Measurements from ENCODE around the gene WDR83.
"Not testable (repeated sequence)": the region's sequence is repeated elsewhere in the genome, so short reads cannot be mapped to it uniquely, and the experiment has no call there.

WDR83 gene

GRCh38 chr19:12676928-12677327 lies 10.3 kb downstream of the WDR83 start:
- H4K20me1 ChIP-seq (ENCODE audit: control insufficient read depth, insufficient read depth, low read depth, low read length) = peaks cover 9% of the 10 kb centered on the region; the same call in 1 of the 2 replicates
- no peaks in the 10 kb centered on the region for H3K27me3 ChIP-seq (ENCODE audit: control insufficient read depth, low read length)
- peaks cover 70% of the 10 kb centered on the region for H3K36me3 ChIP-seq (ENCODE audit: control insufficient read depth, low read length)
- TF ChIP-seq CTCF (IDR thresholded peaks at IDR 0.05; ENCODE audit: low read depth, low read length, poor library complexity, severe bottlenecking) (no peak), EZH2phosphoT487 (IDR thresholded peaks at IDR 0.05; ENCODE audit: borderline replicate concordance, low read length) (no peak)
- peaks cover 4% of the 10 kb centered on the region for H3F3A ChIP-seq (ENCODE audit: control insufficient read depth, insufficient read depth)
- H3K4me3 ChIP-seq (ENCODE audit: low read length) = no peak overlapping the region
- H3K79me2 ChIP-seq (ENCODE audit: control insufficient read depth, low read length) = peaks cover 36% of the 10 kb centered on the region
- H3K9me2 ChIP-seq (replicated peaks; ENCODE audit: control insufficient read depth, low read length) = no peaks in the 10 kb centered on the region
- no peak overlapping the region for H3K4me2 ChIP-seq (ENCODE audit: low read length)
- H3K27ac ChIP-seq (ENCODE audit: low read depth, low read length) = no peak overlapping the region
- no peaks in the 10 kb centered on the region for H3K9me3 ChIP-seq (ENCODE audit: control insufficient read depth, insufficient read depth, low read length)
- H3K4me1 ChIP-seq (ENCODE audit: control insufficient read depth, low read length) = peaks cover 4% of the 10 kb centered on the region

- Histone ChIP-seq H3K79me2 (ENCODE audit: control insufficient read depth, low read length) (peaks cover 36% of the 10 kb centered on the region), H3K36me3 (ENCODE audit: control insufficient read depth, low read length) (peaks cover 64% of the 10 kb centered on the region)
- not testable (repeated sequence) for H3K4me2 ChIP-seq (ENCODE audit: low read length); H3K9me3 ChIP-seq (ENCODE audit: control insufficient read depth, insufficient read depth, low read length); H3F3A ChIP-seq (ENCODE audit: control insufficient read depth, insufficient read depth); H3K27me3 ChIP-seq (ENCODE audit: control insufficient read depth, low read length); H3K4me1 ChIP-seq (ENCODE audit: control insufficient read depth, low read length); H3K4me3 ChIP-seq (ENCODE audit: low read length); H4K20me1 ChIP-seq (ENCODE audit: control insufficient read depth, insufficient read depth, low read depth, low read length); H3K9me2 ChIP-seq (replicated peaks; ENCODE audit: control insufficient read depth, low read length); H3K27ac ChIP-seq (ENCODE audit: low read depth, low read length)
Observed at GRCh38 chr19:12678039-12678438, 11.4 kb downstream of the WDR83 start.

- H3K9me3 ChIP-seq (ENCODE audit: control insufficient read depth, insufficient read depth, low read length) = no peaks in the 10 kb centered on the region
- peaks cover 9% of the 10 kb centered on the region; the same call in 1 of the 2 replicates for H4K20me1 ChIP-seq (ENCODE audit: control insufficient read depth, insufficient read depth, low read depth, low read length)
- H3F3A ChIP-seq (ENCODE audit: control insufficient read depth, insufficient read depth) = peaks cover 4% of the 10 kb centered on the region
- TF ChIP-seq CTCF (IDR thresholded peaks at IDR 0.05; ENCODE audit: low read depth, low read length, poor library complexity, severe bottlenecking) (no peak), EZH2phosphoT487 (IDR thresholded peaks at IDR 0.05; ENCODE audit: borderline replicate concordance, low read length) (no peak)
- peak overlapping the region; percentile 32; the same call in 1 of the 2 replicates for H3K4me3 ChIP-seq (ENCODE audit: low read length)
- H3K9me2 ChIP-seq (replicated peaks; ENCODE audit: control insufficient read depth, low read length) = no peaks in the 10 kb centered on the region
- no peak overlapping the region for H3K27ac ChIP-seq (ENCODE audit: low read depth, low read length)
- H3K27me3 ChIP-seq (ENCODE audit: control insufficient read depth, low read length) = no peaks in the 10 kb centered on the region
- peak overlapping the region; percentile 37 for H3K4me2 ChIP-seq (ENCODE audit: low read length)
- H3K4me1 ChIP-seq (ENCODE audit: control insufficient read depth, low read length) = peaks cover 8% of the 10 kb centered on the region
- peaks cover 36% of the 10 kb centered on the region for H3K79me2 ChIP-seq (ENCODE audit: control insufficient read depth, low read length)
- H3K36me3 ChIP-seq (ENCODE audit: control insufficient read depth, low read length) = peaks cover 51% of the 10 kb centered on the region
Observed at GRCh38 chr19:12680034-12680433, 13.4 kb downstream of the WDR83 start.

- H4K20me1 ChIP-seq (ENCODE audit: control insufficient read depth, insufficient read depth, low read depth, low read length) = peaks cover 9% of the 10 kb centered on the region; the same call in 1 of the 2 replicates
- peak within 1 kb of the TSS; percentile 93 for H3K4me3 ChIP-seq (ENCODE audit: low read length)
- H3K27me3 ChIP-seq (ENCODE audit: control insufficient read depth, low read length) = no peaks in the 10 kb centered on the region
- TF ChIP-seq EZH2phosphoT487 (IDR thresholded peaks at IDR 0.05; ENCODE audit: borderline replicate concordance, low read length) = no peak
- peak; percentile 35 for TF ChIP-seq CTCF (IDR thresholded peaks at IDR 0.05; ENCODE audit: low read depth, low read length, poor library complexity, severe bottlenecking)
- no peaks in the 10 kb centered on the region for H3K9me3 ChIP-seq (ENCODE audit: control insufficient read depth, insufficient read depth, low read length)
- H3K9me2 ChIP-seq (replicated peaks; ENCODE audit: control insufficient read depth, low read length) = no peaks in the 10 kb centered on the region
- H3K4me2 ChIP-seq (ENCODE audit: low read length) = peak within 1 kb of the TSS; percentile 84
- peaks cover 26% of the 10 kb centered on the region for H3K79me2 ChIP-seq (ENCODE audit: control insufficient read depth, low read length)
- H3K4me1 ChIP-seq (ENCODE audit: control insufficient read depth, low read length) = peaks cover 8% of the 10 kb centered on the region
- H3F3A ChIP-seq (ENCODE audit: control insufficient read depth, insufficient read depth) = peaks cover 4% of the 10 kb centered on the region
- H3K36me3 ChIP-seq (ENCODE audit: control insufficient read depth, low read length) = peaks cover 38% of the 10 kb centered on the region
- peak within 1 kb of the TSS; percentile 89 for H3K27ac ChIP-seq (ENCODE audit: low read depth, low read length)
Observed at GRCh38 chr19:12681074-12681987, 14.7 kb downstream of the WDR83 start, which contains the start of gene DHPS. Gene DHPS, minus strand, starts transcription at chr19:12681880. Its CDS starts 114 bp downstream, at chr19:12681766.

All from DOHH2 (cell line).